K562 (cell line): ENCODE measurements around the gene XRRA1. TPM values are rescaled to one million over a fixed set of nuclear protein-coding genes. Genes with fewer than 3 reads are reported as not detected.

Experiments
- ATAC-seq: fragments of 200-7000 bp; cut with Tn5 transposase; 3 replicates; pipeline ENCODE4 v1.9.1; 2020; ENCODE audit warnings: moderate library complexity
- BruUV-seq: library from RNA; stranded (reverse); fragments of 400-500 nt; replicated peaks from 2 replicates; lab custom pipeline; 2021; lab: Mats Ljungman, UMichigan
- CTCF ChIA-PET: fragments of 300-600 bp; formaldehyde crosslinking; extraction: SDS; loops from one replicate; lab custom pipeline; 2021; ENCODE audit warnings: low intra/inter-chr PET ratio; lab: Yijun Ruan, JAX
- POLR2A ChIA-PET: fragments of 300-600, 350-650 bp; sonication (Branson Sonifier 250); formaldehyde crosslinking; extraction: SDS; loops from one replicate; lab custom pipeline; 2021; ENCODE audit warnings: antibody characterized with exemption, inconsistent platforms; lab: Yijun Ruan, JAX
- DNase-seq, 4 experiments: peaks; one replicate each; pipeline versions ENCODE4 v3.0.0 to v3.0.0-alpha.2; 2011 to 2018; ENCODE audit warnings: low spot score in 3 of 4, mixed read lengths in 3 of 4; ENCODE audit errors: extremely low read depth in 1 of 4
- FAIRE-seq: peaks from 2 replicates; lab custom pipeline; 2011; peaks lifted over from hg19 to GRCh38; lab: Jason Lieb, UNC
- H2AFZ ChIP-seq: 2 replicates; pipeline ENCODE4 v1.6.0; 2011; ENCODE audit warnings: low read depth, low read length, control low read depth, inconsistent platforms
- H3K27ac ChIP-seq: fragments of 200-600 bp; 3 replicates; pipeline ENCODE4 v1.8.0; 2011; ENCODE audit warnings: low read depth, mild to moderate bottlenecking, control low read depth, inconsistent platforms, low read length, moderate library complexity, mixed read lengths; ENCODE audit errors: extremely low read depth
- H3K27me3 ChIP-seq, 2 experiments: fragments of 300-600 bp in 1 of 2; 2 replicates in 1 of 2; 3 replicates in 1 of 2; pipeline versions ENCODE4 v1.6.0 to v1.8.0; 2011; ENCODE audit warnings: inconsistent platforms in 2 of 2, low read length in 2 of 2, mild to moderate bottlenecking in 1 of 2, mixed read lengths in 1 of 2, moderate library complexity in 1 of 2; ENCODE audit not compliant: control insufficient read depth in 2 of 2, insufficient read depth in 2 of 2
- H3K36me3 ChIP-seq: fragments of 300-600 bp; 3 replicates; pipeline ENCODE4 v1.8.0; 2011; ENCODE audit warnings: mild to moderate bottlenecking, low read length, inconsistent platforms; ENCODE audit not compliant: control insufficient read depth, insufficient read depth
- H3K4me1 ChIP-seq, 2 experiments: fragments of 200-600 bp in 1 of 2; replicated peaks in 1 of 2; 2 replicates in 1 of 2; 3 replicates in 1 of 2; pipeline versions ENCODE4 v1.5.1 to v1.8.0; 2011; ENCODE audit warnings: inconsistent platforms in 2 of 2, low read length in 2 of 2, mild to moderate bottlenecking in 1 of 2, mixed read lengths in 1 of 2, moderate library complexity in 1 of 2; ENCODE audit not compliant: control insufficient read depth in 2 of 2, insufficient read depth in 2 of 2
- H3K4me2 ChIP-seq: 2 replicates; pipeline ENCODE4 v1.6.1; 2011; ENCODE audit warnings: low read length, control low read depth, inconsistent platforms, mixed read lengths; ENCODE audit not compliant: insufficient read depth
- H3K4me3 ChIP-seq: fragments of 200-600 bp; sonication (generic), shearing (Covaris generic); 2 replicates; pipeline ENCODE4 v1.5.1; 2016; ENCODE audit warnings: control low read depth, inconsistent platforms
- H3K79me2 ChIP-seq: fragments of 200-600 bp; 3 replicates; pipeline ENCODE4 v1.8.0; 2011; ENCODE audit warnings: low read length, inconsistent platforms; ENCODE audit not compliant: control insufficient read depth, insufficient read depth
- H3K9ac ChIP-seq, 2 experiments: 2 replicates each; pipeline versions ENCODE4 v1.6.0 to v1.6.1; 2011; ENCODE audit warnings: low read depth in 2 of 2, low read length in 2 of 2, control low read depth in 1 of 2, inconsistent platforms in 1 of 2, mild to moderate bottlenecking in 1 of 2, mixed read lengths in 1 of 2; ENCODE audit not compliant: insufficient read depth in 1 of 2
- H3K9me1 ChIP-seq: one replicate; pipeline ENCODE4 v1.6.0; 2011; ENCODE audit warnings: inconsistent platforms, mild to moderate bottlenecking, low read length, moderate library complexity; ENCODE audit not compliant: control insufficient read depth, insufficient read depth
- H3K9me3 ChIP-seq: replicated peaks from 2 replicates; pipeline ENCODE4 v1.5.1; 2011; ENCODE audit warnings: low read depth, low read length, inconsistent platforms; ENCODE audit not compliant: control insufficient read depth, insufficient read depth
- H4K20me1 ChIP-seq: replicated peaks from 2 replicates; pipeline ENCODE4 v1.6.1; 2011; ENCODE audit warnings: low read length, inconsistent platforms, mixed read lengths; ENCODE audit not compliant: control insufficient read depth, insufficient read depth
- ARID3A ChIP-seq: IDR thresholded peaks from 2 replicates; pipeline ENCODE4 v1.6.1; 2012; ENCODE audit warnings: low read depth, low read length, improper control_type of control experiment, borderline replicate concordance
- ATF6 ChIP-seq: sonication (generic); formaldehyde crosslinking; IDR thresholded peaks from 2 replicates; pipeline ENCODE4 v1.4.0; 2020; ENCODE audit warnings: mild to moderate bottlenecking, missing genetic modification reagents
- CLOCK ChIP-seq: fragments of 250-450 bp; sonication (Bioruptor Pico); IDR thresholded peaks from 2 replicates; pipeline ENCODE4 v1.4.0; 2020; ENCODE audit warnings: mild to moderate bottlenecking, moderate library complexity, borderline replicate concordance
- ESRRB ChIP-seq: fragments of 250-450 bp; sonication (Bioruptor Pico); IDR thresholded peaks from 2 replicates; pipeline ENCODE4 v1.5.0; 2020; ENCODE audit warnings: mild to moderate bottlenecking, moderate library complexity, borderline replicate concordance
- FOXP4 ChIP-seq: sonication (generic); formaldehyde crosslinking; IDR thresholded peaks from 2 replicates; pipeline ENCODE4 v1.8.0; 2022; ENCODE audit warnings: mild to moderate bottlenecking, missing genetic modification reagents, borderline replicate concordance
- KLF16 ChIP-seq: IDR thresholded peaks from 2 replicates; pipeline ENCODE4 v1.6.1; 2016; ENCODE audit warnings: antibody characterized with exemption
- MED1 ChIP-seq: sonication (generic); formaldehyde crosslinking; IDR thresholded peaks from 2 replicates; pipeline ENCODE4 v1.8.1; 2023; ENCODE audit warnings: missing genetic modification reagents, borderline replicate concordance
- PRMT5 ChIP-seq: sonication (generic); formaldehyde crosslinking; IDR thresholded peaks from 2 replicates; pipeline ENCODE4 v1.5.0; 2020; ENCODE audit warnings: missing genetic modification reagents
- SAFB ChIP-seq: fragments of 200-400 bp; formaldehyde crosslinking; IDR thresholded peaks from 2 replicates; pipeline ENCODE4 v1.6.1; 2017; ENCODE audit warnings: low read depth, low read length, borderline replicate concordance
- TCF7 ChIP-seq: sonication (generic); IDR thresholded peaks from 2 replicates; pipeline ENCODE4 v1.6.1; 2016; ENCODE audit warnings: antibody characterized with exemption, borderline replicate concordance
- ZNF274 ChIP-seq: IDR thresholded peaks from 2 replicates; pipeline ENCODE4 v1.6.1; 2011; ENCODE audit warnings: low read depth, mild to moderate bottlenecking, low read length, moderate library complexity, borderline replicate concordance
- ZNF655 ChIP-seq: fragments of 250-450 bp; sonication (Bioruptor Pico); IDR thresholded peaks from 2 replicates; pipeline ENCODE4 v1.5.0; 2021
- WGBS: fragments of 100-300 bp; shearing (Covaris generic); methylation state at CpG from one replicate; pipeline ENCODE4 v1.1.6; 2016; ENCODE audit warnings: low coverage, mixed read lengths; ENCODE audit not compliant: insufficient coverage; ENCODE audit errors: missing lambda C conversion rate; 5-methylcytosine and 5-hydroxymethylcytosine counted together
- in situ Hi-C: fragments of 300-500 bp; cut with MboI; formaldehyde crosslinking; loops from 4 replicates; pipeline ENCODE4 v1.15.0; 2018; ENCODE audit warnings: inconsistent platforms, mixed read lengths
- intact Hi-C: fragments of 100-400 bp; cut with micrococcal nuclease; formaldehyde crosslinking; loops from 2 replicates; pipeline ENCODE4 v1.14.2; 2022
- polyA plus RNA-seq, 8 experiments: library from polyadenylated mRNA; depleted of rRNA in 4 of 8; stranded (reverse) in 5 of 8; unstranded in 3 of 8; fragments of >200 nt; fragmentation: Nextera tagmentation in 2 of 8; fragmentation: Illumina TruSeq in 1 of 8; extraction: Ambion mirVana in 2 of 8; extraction: Trizol in 1 of 8; gene quantifications; 2 replicates each; pipeline versions ENCODE4 v1.2.1 to v1.2.3, GENCODE V29; 2011 to 2014; ENCODE audit warnings: inconsistent platforms in 1 of 8, missing spikeins in 1 of 8
- total RNA-seq, 7 experiments: library from RNA; depleted of rRNA in 6 of 7; stranded (reverse); fragments of >200 nt in 6 of 7; fragmentation: Illumina TruSeq in 2 of 7; extraction: Trizol in 2 of 7; gene quantifications; 2 replicates each; pipeline versions ENCODE4 v1.2.1 to v1.2.3, GENCODE V29; 2011 to 2021; ENCODE audit warnings: low replicate concordance in 1 of 7

XRRA1 gene
- total and polyA plus RNA-seq, 9 of the 15 experiments (the other 6 are each of a cell fraction or from before 2014, with no cell fraction given) = 5.0 to 22.5 (median 16.0) TPM

GRCh38 chr11:74839446-74839845 is 109.4 kb downstream of the XRRA1 start:
- Histone ChIP-seq H3K79me2 (no peaks in the 10 kb centered on the region), H3K4me2 (no peak overlapping the region), H4K20me1 (no peaks in the 10 kb centered on the region), H2AFZ (no peak overlapping the region), H3K27me3 (no peaks in the 10 kb centered on the region), H3K9me3 (no peaks in the 10 kb centered on the region), H3K9me1 (no peaks in the 10 kb centered on the region), H3K4me1 (peaks cover 0 to 3% of the 10 kb centered on the region in 2 experiments; a peak in 2 of 5 replicates), H3K9ac (no peak overlapping the region), H3K36me3 (peaks cover 89% of the 10 kb centered on the region; the same call in 2 of the 3 replicates), H3K4me3 (no peak overlapping the region), H3K27ac (no peak overlapping the region; the same call in 2 of the 3 replicates)
- ChIA-PET CTCF (no interaction called here), POLR2A (interaction anchor here (0.5 to 2.4 kb wide), 6 partner anchors 10 to 394 kb away, joined by 3 to 6 read pairs (median 4); no protein-coding TSS in a partner anchor)
- no TSS peak for BruUV-seq
- no peak for DNase-seq
- intact Hi-C loops (no loop called here), in situ Hi-C loops (no loop called here)
- ATAC-seq = no peak
- WGBS = 36% methylated on average over 1 of the region's 1 CpG
- FAIRE-seq = no peak
- TF ChIP-seq ZNF274 (no peak), ESRRB (CRISPR knock-in tag) (no peak), PRMT5 (CRISPR knock-in tag) (no peak), KLF16 (no peak), ARID3A (no peak), FOXP4 (CRISPR knock-in tag) (no peak), SAFB (no peak), ZNF655 (CRISPR knock-in tag) (no peak), MED1 (CRISPR knock-in tag) (no peak), ATF6 (CRISPR knock-in tag) (no peak), CLOCK (CRISPR knock-in tag) (no peak), TCF7 (no peak)
